ENCODE results near the gene PLXNB3. TPM values are rescaled to one million over a fixed set of nuclear protein-coding genes. Genes with fewer than 3 reads are reported as not detected.

PLXNB3 gene
- total and polyA plus RNA-seq, 2 donors (not counting 1 experiment from before 2014, with no cell fraction given), result 1.9 to 4.3 TPM

GRCh38 chrX:153777261-153778090, 13.4 kb downstream of the PLXNB3 start:
- no peaks in the 10 kb centered on the region for H3K9me3 ChIP-seq (ENCODE audit: control insufficient read depth, insufficient read depth, low read depth, low read length)
- no peak overlapping the region for H3K9ac ChIP-seq (ENCODE audit: insufficient read depth, low read length)
- H3K27ac ChIP-seq (ENCODE audit: insufficient read depth, low read length), result no peak overlapping the region
- no peaks in the 10 kb centered on the region for H3K27me3 ChIP-seq (ENCODE audit: control insufficient read depth, insufficient read depth, low read length)
- TF ChIP-seq EZH2 (IDR thresholded peaks at IDR 0.05; ENCODE audit: low read length, missing control alignments) (no peak), CTCF (conservative IDR thresholded peaks at IDR 0.05 in 1 of 2, IDR thresholded peaks at IDR 0.05 in 1 of 2; ENCODE audit: low read depth in 1 of 2, low read length in 2 of 2) (no peak)
- no peak for DNase-seq (ENCODE audit: low read depth in 2 of 2)
- H4K20me1 ChIP-seq (ENCODE audit: control insufficient read depth, extremely low read depth, insufficient read depth, low read length), result no peaks in the 10 kb centered on the region
- H3K36me3 ChIP-seq (ENCODE audit: control insufficient read depth, insufficient read depth, low read length), result no peaks in the 10 kb centered on the region
- H3K4me3 ChIP-seq (replicated peaks in 1 of 4; ENCODE audit: control extremely low read depth in 1 of 4, insufficient read depth in 1 of 4, low read depth in 3 of 4, low read length in 4 of 4), result no peak overlapping the region
- H3K79me2 ChIP-seq (ENCODE audit: control insufficient read depth, insufficient read depth, low read length), result no peaks in the 10 kb centered on the region
- H3K4me1 ChIP-seq (ENCODE audit: control insufficient read depth, extremely low read depth, insufficient read depth, low read length), result no peaks in the 10 kb centered on the region
- no peak overlapping the region for H3K4me2 ChIP-seq (ENCODE audit: extremely low read depth, insufficient read depth, low read length)
- no peak overlapping the region for H2AFZ ChIP-seq (ENCODE audit: low read length)

- no peak overlapping the region for H2AFZ ChIP-seq (ENCODE audit: low read length)
- no peaks in the 10 kb centered on the region for H3K27me3 ChIP-seq (ENCODE audit: control insufficient read depth, insufficient read depth, low read length)
- H4K20me1 ChIP-seq (ENCODE audit: control insufficient read depth, extremely low read depth, insufficient read depth, low read length), result no peaks in the 10 kb centered on the region
- no peak overlapping the region for H3K9ac ChIP-seq (ENCODE audit: insufficient read depth, low read length)
- TF ChIP-seq CTCF (conservative IDR thresholded peaks at IDR 0.05 in 1 of 2, IDR thresholded peaks at IDR 0.05 in 1 of 2; ENCODE audit: low read depth in 1 of 2, low read length in 2 of 2) (no peak), EZH2 (IDR thresholded peaks at IDR 0.05; ENCODE audit: low read length, missing control alignments) (no peak)
- H3K79me2 ChIP-seq (ENCODE audit: control insufficient read depth, insufficient read depth, low read length), result no peaks in the 10 kb centered on the region
- H3K36me3 ChIP-seq (ENCODE audit: control insufficient read depth, insufficient read depth, low read length), result no peaks in the 10 kb centered on the region
- H3K9me3 ChIP-seq (ENCODE audit: control insufficient read depth, insufficient read depth, low read depth, low read length), result no peaks in the 10 kb centered on the region
- no peak overlapping the region for H3K4me2 ChIP-seq (ENCODE audit: extremely low read depth, insufficient read depth, low read length)
- no peak overlapping the region for H3K4me3 ChIP-seq (replicated peaks in 1 of 4; ENCODE audit: control extremely low read depth in 1 of 4, insufficient read depth in 1 of 4, low read depth in 3 of 4, low read length in 4 of 4)
- no peak for DNase-seq (ENCODE audit: low read depth in 2 of 2)
- no peak overlapping the region for H3K27ac ChIP-seq (ENCODE audit: insufficient read depth, low read length)
- no peaks in the 10 kb centered on the region for H3K4me1 ChIP-seq (ENCODE audit: control insufficient read depth, extremely low read depth, insufficient read depth, low read length)
Measured at GRCh38 chrX:153778181-153778580, 14.1 kb downstream of the PLXNB3 start.

- no peak for DNase-seq (ENCODE audit: low read depth in 2 of 2)
- H3K36me3 ChIP-seq (ENCODE audit: control insufficient read depth, insufficient read depth, low read length), result no peaks in the 10 kb centered on the region
- no peaks in the 10 kb centered on the region for H4K20me1 ChIP-seq (ENCODE audit: control insufficient read depth, extremely low read depth, insufficient read depth, low read length)
- H3K27ac ChIP-seq (ENCODE audit: insufficient read depth, low read length), result no peak overlapping the region
- no peak overlapping the region for H2AFZ ChIP-seq (ENCODE audit: low read length)
- H3K4me1 ChIP-seq (ENCODE audit: control insufficient read depth, extremely low read depth, insufficient read depth, low read length), result no peaks in the 10 kb centered on the region
- no peaks in the 10 kb centered on the region for H3K9me3 ChIP-seq (ENCODE audit: control insufficient read depth, insufficient read depth, low read depth, low read length)
- H3K79me2 ChIP-seq (ENCODE audit: control insufficient read depth, insufficient read depth, low read length), result no peaks in the 10 kb centered on the region
- no peaks in the 10 kb centered on the region for H3K27me3 ChIP-seq (ENCODE audit: control insufficient read depth, insufficient read depth, low read length)
- H3K4me3 ChIP-seq (replicated peaks in 1 of 4; ENCODE audit: control extremely low read depth in 1 of 4, insufficient read depth in 1 of 4, low read depth in 3 of 4, low read length in 4 of 4), result no peak overlapping the region
- TF ChIP-seq EZH2 (IDR thresholded peaks at IDR 0.05; ENCODE audit: low read length, missing control alignments), result no peak
- TF ChIP-seq CTCF (conservative IDR thresholded peaks at IDR 0.05 in 1 of 2, IDR thresholded peaks at IDR 0.05 in 1 of 2; ENCODE audit: low read depth in 1 of 2, low read length in 2 of 2), result no peak
- no peak overlapping the region for H3K4me2 ChIP-seq (ENCODE audit: extremely low read depth, insufficient read depth, low read length)
- no peak overlapping the region for H3K9ac ChIP-seq (ENCODE audit: insufficient read depth, low read length)
Measured at GRCh38 chrX:153778684-153779101, 14.6 kb downstream of the PLXNB3 start.

All from fibroblast of lung (primary cell).